GM12872 (cell line): ENCODE data around the gene GALR2.

Experiments used
- CTCF ChIP-seq: IDR thresholded peaks from 3 replicates; pipeline ENCODE4 v1.5.1; 2011; ENCODE audit warnings: low read depth, mild to moderate bottlenecking, low read length, moderate library complexity; ENCODE audit not compliant: insufficient read depth

Gene GALR2

GRCh38 chr17:76124582-76125390 lies 50.2 kb downstream of the GALR2 start:
- TF ChIP-seq CTCF = peak; percentile 65

- no peak for TF ChIP-seq CTCF
Measured at GRCh38 chr17:76125391-76125675, 50.8 kb downstream of the GALR2 start.

GRCh38 chr17:76125922-76126321 lies 51.3 kb downstream of the GALR2 start:
- TF ChIP-seq CTCF = no peak
